Right lobe of liver (tissue), 6 donors: Measurements from ENCODE around the gene GPC6. TPM values are rescaled to one million over a fixed set of nuclear protein-coding genes. Genes with fewer than 3 reads are reported as not detected.

Experiments
- ATAC-seq, 4 donors: fragments of 200-7000 bp; cut with Tn5 transposase; one replicate each; pipeline ENCODE4 v1.9.1; 2020; ENCODE audit warnings: mild to moderate bottlenecking in 4 of 4, moderate library complexity in 4 of 4
- DNase-seq, 3 donors: peaks; one replicate each; pipeline ENCODE4 v3.0.0-alpha.2; 2020
- H3K27ac ChIP-seq, 3 donors: fragments of 200-600 bp; one replicate each; pipeline ENCODE4 v1.8.0; 2022
- H3K27me3 ChIP-seq, 2 donors: fragments of 200-600 bp; one replicate each; pipeline ENCODE4 v1.8.0; 2022
- H3K36me3 ChIP-seq, 4 donors: fragments of 200-600 bp; sonication (generic) in 1 of 4; one replicate each; pipeline versions ENCODE4 v1.5.1 to v1.8.0; 2017 to 2022; ENCODE audit warnings: control low read depth in 1 of 4
- H3K4me1 ChIP-seq, 4 donors: fragments of 200-600 bp; sonication (generic) in 1 of 4; one replicate each; pipeline versions ENCODE4 v1.5.1 to v1.8.0; 2017 to 2022; ENCODE audit warnings: control low read depth in 1 of 4
- H3K4me3 ChIP-seq, 3 donors: fragments of 200-600 bp; one replicate each; pipeline ENCODE4 v1.8.0; 2022
- H3K9me3 ChIP-seq, 4 donors: fragments of 200-600 bp; sonication (generic) in 1 of 4; one replicate each; pipeline versions ENCODE4 v1.5.1 to v1.8.0; 2017 to 2022; ENCODE audit warnings: control low read depth in 1 of 4
- POLR2A ChIP-seq: fragments of 450-650 bp; IDR thresholded peaks from one replicate; pipeline ENCODE4 v1.6.1; 2017; ENCODE audit warnings: antibody characterized with exemption, mild to moderate bottlenecking
- WGBS: methylation state at CpG from one replicate; pipeline ENCODE4 v1.1.6; 2018; ENCODE audit warnings: low coverage, low lambda C conversion rate; ENCODE audit not compliant: insufficient coverage; ENCODE audit errors: missing lambda C conversion rate; 5-methylcytosine and 5-hydroxymethylcytosine counted together
- intact Hi-C, 2 donors: fragments of 100-400 bp; cut with DNase I; formaldehyde crosslinking; loops; one replicate each; pipeline versions ENCODE4 v1.11.2 to v1.14.1; 2022
- total RNA-seq, 6 experiments: library from RNA; depleted of rRNA in 2 of 6; stranded (reverse); fragments of >200 nt in 2 of 6; fragmentation: NEBNext Ultra II Directional in 3 of 6; extraction: Animal tissue kit (Norgen Biotek cat#: 25700) in 3 of 6; gene quantifications; one replicate each; pipeline versions ENCODE4 v1.1.0 to v1.2.4, GENCODE V29; 2016 to 2023
- TF ChIP-seq, protein P1 (sequence below), 4 donors: fragments of 200-600 bp in 3 of 4; fragments of 450-650 bp in 1 of 4; IDR thresholded peaks; one replicate each; pipeline versions ENCODE4 v1.5.1 to v1.8.0; 2016 to 2022; ENCODE audit warnings: antibody characterized with exemption in 4 of 4, mild to moderate bottlenecking in 2 of 4
- donor health status: DM: no; HTN: yes; CAD: no.
- donor health status: DM: no; HTN: no; CAD: no.
- donor health status: DM: no; HTN: no; CAD: no.
- donor health status: DM: no; HTN: yes; CAD: no.
- donor health status: DM: no; HTN: yes; CAD: no.

The GPC6 gene
- total RNA-seq, 6 experiments from 2014 or later, result 18.6 to 30.1 (median 20.2) TPM

GRCh38 chr13:93233997-93234416, 7.4 kb downstream of the GPC6 start:
- TF ChIP-seq, protein P1, sequence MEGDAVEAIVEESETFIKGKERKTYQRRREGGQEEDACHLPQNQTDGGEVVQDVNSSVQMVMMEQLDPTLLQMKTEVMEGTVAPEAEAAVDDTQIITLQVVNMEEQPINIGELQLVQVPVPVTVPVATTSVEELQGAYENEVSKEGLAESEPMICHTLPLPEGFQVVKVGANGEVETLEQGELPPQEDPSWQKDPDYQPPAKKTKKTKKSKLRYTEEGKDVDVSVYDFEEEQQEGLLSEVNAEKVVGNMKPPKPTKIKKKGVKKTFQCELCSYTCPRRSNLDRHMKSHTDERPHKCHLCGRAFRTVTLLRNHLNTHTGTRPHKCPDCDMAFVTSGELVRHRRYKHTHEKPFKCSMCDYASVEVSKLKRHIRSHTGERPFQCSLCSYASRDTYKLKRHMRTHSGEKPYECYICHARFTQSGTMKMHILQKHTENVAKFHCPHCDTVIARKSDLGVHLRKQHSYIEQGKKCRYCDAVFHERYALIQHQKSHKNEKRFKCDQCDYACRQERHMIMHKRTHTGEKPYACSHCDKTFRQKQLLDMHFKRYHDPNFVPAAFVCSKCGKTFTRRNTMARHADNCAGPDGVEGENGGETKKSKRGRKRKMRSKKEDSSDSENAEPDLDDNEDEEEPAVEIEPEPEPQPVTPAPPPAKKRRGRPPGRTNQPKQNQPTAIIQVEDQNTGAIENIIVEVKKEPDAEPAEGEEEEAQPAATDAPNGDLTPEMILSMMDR (IDR thresholded peaks at IDR 0.05), result peak; percentile 11 to 55 (median 38)
- no peak for TF ChIP-seq POLR2A
- 18% methylated on average over 3 of the region's 3 CpGs for WGBS
- Histone ChIP-seq H3K9me3 (peaks cover 0 to 5% (median 0%) of the 10 kb centered on the region in 4 donors), H3K27me3 (no peaks in the 10 kb centered on the region), H3K36me3 (no peaks in the 10 kb centered on the region), H3K4me1 (peaks cover 0 to 57% (median 10%) of the 10 kb centered on the region in 4 donors), H3K4me3 (no peak overlapping the region), H3K27ac (peak overlapping the region in 2 of 3 donors; percentile 76 to 82)
- ATAC-seq, result peak; percentile 66 to 86 (median 80)
- intact Hi-C loops, result no loop called here
- peak; percentile 40 to 80 (median 77) for DNase-seq

DNA sequence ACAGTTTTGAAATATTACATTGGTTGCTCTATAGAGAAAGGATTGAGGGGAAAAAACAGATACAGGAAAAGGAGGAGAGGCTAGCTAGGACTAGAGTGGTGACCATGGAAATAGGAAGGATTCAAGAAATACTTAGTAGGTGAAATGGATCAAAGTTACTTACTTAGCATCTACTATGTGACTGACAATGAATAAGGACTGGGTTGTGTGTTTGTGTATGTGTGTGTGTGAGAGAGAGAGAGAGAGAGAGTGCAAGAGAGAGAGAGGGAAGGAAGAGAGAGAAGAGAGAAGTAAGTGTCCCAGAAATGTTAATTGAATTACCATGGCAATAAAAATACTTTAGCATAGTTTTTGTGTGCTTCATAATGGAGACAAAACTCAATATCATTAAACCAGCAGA, 7.9 kb downstream of the GPC6 start:
- Histone ChIP-seq H3K36me3 (no peaks in the 10 kb centered on the region), H3K27ac (peak overlapping the region in 2 of 3 donors; percentile 76 to 82), H3K4me3 (no peak overlapping the region), H3K4me1 (peaks cover 0 to 57% (median 10%) of the 10 kb centered on the region in 4 donors), H3K27me3 (no peaks in the 10 kb centered on the region), H3K9me3 (peaks cover 0 to 6% (median 0%) of the 10 kb centered on the region in 4 donors)
- ATAC-seq, result no peak
- intact Hi-C loops, result no loop called here
- DNase-seq, result no peak
- TF ChIP-seq, protein P1 (IDR thresholded peaks at IDR 0.05), result no peak
- no peak for TF ChIP-seq POLR2A

DNA sequence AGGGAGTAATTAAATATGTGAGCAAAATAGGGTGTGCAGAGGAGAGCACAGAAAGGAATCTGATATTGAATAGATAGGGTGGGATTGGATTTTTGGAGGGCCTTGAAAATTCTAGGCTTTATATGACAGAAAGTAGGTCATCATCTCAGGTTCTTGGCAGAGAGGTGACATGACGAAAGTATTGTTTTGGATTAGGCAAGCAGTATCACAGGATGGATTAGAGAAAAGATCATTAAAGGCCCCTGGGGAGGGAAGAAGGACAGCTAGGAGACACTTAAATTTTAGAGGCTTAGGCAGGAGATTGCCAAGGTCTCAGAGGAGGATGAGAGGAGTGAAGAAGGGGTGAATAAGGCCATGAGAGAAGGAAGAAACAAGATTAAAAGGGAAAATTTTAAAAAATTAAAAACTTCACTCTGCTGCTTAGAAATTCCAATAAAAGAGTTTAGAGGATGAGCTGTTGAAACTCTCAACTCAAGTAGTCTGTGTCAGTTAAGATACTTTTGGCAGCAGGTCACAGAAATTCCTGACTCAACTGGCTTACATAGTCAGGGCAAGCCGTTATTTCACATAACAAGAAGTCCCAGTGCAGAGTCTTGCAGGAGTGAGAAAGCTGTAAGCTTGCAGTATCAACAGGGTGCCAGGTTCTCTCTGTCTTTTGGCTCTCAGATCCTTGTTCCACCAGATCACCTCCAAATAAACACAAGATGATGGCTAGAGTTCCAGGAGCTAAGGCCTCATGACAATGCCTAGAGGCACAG, 8.8 kb downstream of the GPC6 start:
- Histone ChIP-seq H3K9me3 (peaks cover 0 to 6% (median 0%) of the 10 kb centered on the region in 4 donors), H3K27me3 (no peaks in the 10 kb centered on the region), H3K36me3 (no peaks in the 10 kb centered on the region), H3K27ac (peak overlapping the region in 2 of 3 donors; percentile 76 to 82), H3K4me1 (peaks cover 0 to 50% (median 10%) of the 10 kb centered on the region in 4 donors), H3K4me3 (no peak overlapping the region)
- WGBS, result 38% methylated on average over 1 of the region's 2 CpGs
- TF ChIP-seq, protein P1 (IDR thresholded peaks at IDR 0.05), result no peak
- no peak for TF ChIP-seq POLR2A
- DNase-seq (peak in 1 of 3 donors; percentile 50), ATAC-seq (peak; percentile 71 to 77 (median 76))
- intact Hi-C loops, result no loop called here

DNA sequence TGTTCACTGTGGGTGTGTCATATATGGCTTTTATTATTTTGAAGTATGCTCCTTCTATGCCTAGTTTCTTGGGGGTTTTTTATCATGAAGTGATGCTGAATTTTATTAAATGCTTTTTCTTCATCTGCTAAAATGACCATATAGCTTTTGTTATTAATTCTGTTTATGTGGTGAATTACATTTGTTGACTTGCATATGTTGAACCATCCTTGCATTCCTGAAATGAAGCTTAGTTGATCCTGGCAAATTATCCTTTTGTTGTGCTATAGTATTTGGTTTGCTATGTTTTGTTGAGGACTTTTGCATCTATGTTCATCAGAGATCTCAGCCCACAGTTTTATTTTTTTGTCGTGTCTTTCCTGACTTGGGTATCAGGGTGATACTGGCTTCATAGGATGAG, 12.1 kb downstream of the GPC6 start:
- Histone ChIP-seq H3K4me3 (no peak overlapping the region), H3K27me3 (no peaks in the 10 kb centered on the region), H3K9me3 (peaks cover 0 to 6% (median 0%) of the 10 kb centered on the region in 4 donors), H3K27ac (no peak overlapping the region), H3K4me1 (peaks cover 0 to 22% (median 7%) of the 10 kb centered on the region in 4 donors), H3K36me3 (no peaks in the 10 kb centered on the region)
- WGBS, result 100% methylated on average over 1 of the region's 1 CpG
- no peak for DNase-seq
- intact Hi-C loops, result no loop called here
- no peak for ATAC-seq
- TF ChIP-seq, protein P1 (IDR thresholded peaks at IDR 0.05), result no peak
- no peak for TF ChIP-seq POLR2A
